ENCODE results near the gene COL9A1.
"Not testable (repeated sequence)": the region's sequence is repeated elsewhere in the genome, so short reads cannot be mapped to it uniquely, and the experiment has no call there.

Gene COL9A1

DNA sequence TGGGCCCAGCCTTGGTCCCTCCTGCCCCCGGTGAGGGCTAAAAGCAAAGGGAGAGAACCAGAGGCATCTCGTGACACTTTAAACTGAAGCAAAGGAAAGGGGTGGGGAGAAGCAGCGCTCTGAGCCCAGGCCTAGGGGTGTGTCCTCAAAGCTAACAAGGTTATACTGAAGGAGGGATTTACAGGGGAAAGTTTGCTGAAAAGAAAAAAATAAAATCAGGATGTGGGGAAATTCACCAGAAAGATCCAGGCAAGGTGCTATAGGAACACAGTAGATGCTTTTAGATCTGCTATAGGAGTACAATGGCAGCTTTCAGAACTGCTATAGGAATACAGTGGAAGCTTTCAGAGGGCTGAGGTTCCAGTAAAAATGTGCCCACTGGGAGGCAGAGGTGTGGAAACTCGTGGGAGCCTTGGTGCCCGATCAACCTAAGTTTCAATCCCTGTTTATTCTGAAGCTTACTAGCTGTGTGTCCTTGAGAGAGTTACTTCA, at the start of gene COL9A1:
Gene COL9A1, minus strand, starts transcription at position 51 of the 492 bp plus-strand sequence. CDS start 160 bp downstream, outside the sequence.
- ATAC-seq, result no peak
- no peak for TF ChIP-seq RARB (CRISPR knock-in tag; IDR thresholded peaks at IDR 0.05)
- TF ChIP-seq BACH2 (CRISPR knock-in tag; IDR thresholded peaks at IDR 0.05; ENCODE audit: borderline replicate concordance), result no peak
- no peak for TF ChIP-seq CSRNP3 (CRISPR knock-in tag; IDR thresholded peaks at IDR 0.05)
- no peak for TF ChIP-seq TOX (CRISPR knock-in tag; IDR thresholded peaks at IDR 0.05; ENCODE audit: borderline replicate concordance)
- TF ChIP-seq ZFP30 (CRISPR knock-in tag; IDR thresholded peaks at IDR 0.05), result no peak
- TF ChIP-seq ISL1 (CRISPR knock-in tag; IDR thresholded peaks at IDR 0.05), result no peak
- TF ChIP-seq ARNTL (CRISPR knock-in tag; IDR thresholded peaks at IDR 0.05; ENCODE audit: borderline replicate concordance, low read depth), result no peak
- no peak for TF ChIP-seq TCF4 (CRISPR knock-in tag; IDR thresholded peaks at IDR 0.05; ENCODE audit: borderline replicate concordance)

DNA sequence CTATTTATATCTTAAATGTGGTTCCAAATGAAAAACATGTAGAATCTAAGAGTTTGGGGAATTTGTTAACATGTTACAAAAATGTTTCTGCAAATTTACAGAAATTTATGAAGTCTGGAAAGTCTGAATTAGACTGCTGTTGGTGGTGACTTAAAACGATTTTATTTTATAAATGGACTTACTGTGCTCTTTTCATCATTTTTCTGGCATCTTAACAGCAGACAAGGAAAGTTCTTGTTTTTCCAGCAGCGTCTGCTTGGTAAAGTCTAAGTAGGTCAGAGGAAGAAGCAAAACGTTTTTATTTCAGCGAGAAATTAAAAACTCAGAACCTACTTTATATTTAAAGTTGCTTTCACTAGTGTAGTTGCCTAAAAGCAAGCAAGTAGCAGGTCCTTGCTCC, 48.6 kb upstream of the COL9A1 start:
- TF ChIP-seq TCF4 (CRISPR knock-in tag; IDR thresholded peaks at IDR 0.05; ENCODE audit: borderline replicate concordance), result no peak
- TF ChIP-seq PPARA (CRISPR knock-in tag; IDR thresholded peaks at IDR 0.05; ENCODE audit: borderline replicate concordance), result no peak
- no peak for TF ChIP-seq TOX (CRISPR knock-in tag; IDR thresholded peaks at IDR 0.05; ENCODE audit: borderline replicate concordance)
- no peak for ATAC-seq

DNA sequence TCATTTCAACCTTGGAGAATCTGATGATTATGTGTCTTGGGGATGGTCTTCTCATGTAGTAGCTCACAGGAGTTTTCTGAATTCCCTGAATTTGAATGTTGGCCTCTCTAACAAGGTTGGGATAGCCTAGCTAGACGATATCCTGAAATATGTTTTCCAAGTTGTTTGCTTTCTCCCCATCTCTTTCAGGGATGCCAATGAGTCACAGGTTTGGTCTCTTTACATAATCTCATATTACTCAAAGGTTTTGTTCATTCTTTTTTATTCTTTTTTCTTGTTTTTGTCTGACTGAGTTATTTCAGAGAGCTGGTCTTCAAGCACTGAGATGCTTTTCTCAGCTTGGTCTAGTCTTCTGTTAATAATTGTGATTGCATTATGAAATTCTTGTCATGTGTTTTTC, 42.7 kb upstream of the COL9A1 start:
- no peak for ATAC-seq
- TF ChIP-seq ZC3H10 (CRISPR knock-in tag; IDR thresholded peaks at IDR 0.05), result no peak
- TF ChIP-seq TCF4 (CRISPR knock-in tag; IDR thresholded peaks at IDR 0.05; ENCODE audit: borderline replicate concordance), result no peak
- no peak for TF ChIP-seq ESRRG (CRISPR knock-in tag; IDR thresholded peaks at IDR 0.05)
- TF ChIP-seq CSDC2 (CRISPR knock-in tag; IDR thresholded peaks at IDR 0.05), result no peak

DNA sequence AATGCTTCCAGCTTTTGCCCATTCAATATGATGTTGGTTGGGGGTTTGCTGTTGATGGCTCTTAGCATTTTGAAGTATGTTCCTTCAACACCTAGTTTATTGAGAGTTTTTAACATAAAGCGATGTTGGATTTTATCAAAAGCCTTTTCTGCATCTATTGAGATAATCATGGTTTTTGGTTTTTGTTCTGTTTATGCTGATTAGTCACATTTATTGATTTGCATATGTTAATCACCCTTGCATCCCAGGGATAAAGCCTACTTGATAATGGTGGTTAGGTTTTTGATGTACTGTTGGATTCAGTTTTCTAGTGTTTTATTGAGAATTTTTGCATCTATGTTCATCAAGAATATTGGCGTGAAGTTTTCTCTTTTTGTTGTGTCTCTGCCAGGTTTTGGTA, 40.4 kb upstream of the COL9A1 start:
- no peak for TF ChIP-seq ZC3H10 (CRISPR knock-in tag; IDR thresholded peaks at IDR 0.05)
- TF ChIP-seq ZNF565 (CRISPR knock-in tag; conservative IDR thresholded peaks at IDR 0.05; ENCODE audit: low read depth), result no peak
- TF ChIP-seq BACH2 (CRISPR knock-in tag; IDR thresholded peaks at IDR 0.05; ENCODE audit: borderline replicate concordance), result no peak
- TF ChIP-seq ESRRG (CRISPR knock-in tag; IDR thresholded peaks at IDR 0.05), result no peak
- TF ChIP-seq PPARA (CRISPR knock-in tag; IDR thresholded peaks at IDR 0.05; ENCODE audit: borderline replicate concordance), result no peak
- TF ChIP-seq TCF4 (CRISPR knock-in tag; IDR thresholded peaks at IDR 0.05; ENCODE audit: borderline replicate concordance), result no peak
- TF ChIP-seq ZNF70 (CRISPR knock-in tag; IDR thresholded peaks at IDR 0.05), result no peak
- TF ChIP-seq RARB (CRISPR knock-in tag; IDR thresholded peaks at IDR 0.05), result no peak
- TF ChIP-seq ZNF8 (CRISPR knock-in tag; IDR thresholded peaks at IDR 0.05), result no peak
- no peak for ATAC-seq

DNA sequence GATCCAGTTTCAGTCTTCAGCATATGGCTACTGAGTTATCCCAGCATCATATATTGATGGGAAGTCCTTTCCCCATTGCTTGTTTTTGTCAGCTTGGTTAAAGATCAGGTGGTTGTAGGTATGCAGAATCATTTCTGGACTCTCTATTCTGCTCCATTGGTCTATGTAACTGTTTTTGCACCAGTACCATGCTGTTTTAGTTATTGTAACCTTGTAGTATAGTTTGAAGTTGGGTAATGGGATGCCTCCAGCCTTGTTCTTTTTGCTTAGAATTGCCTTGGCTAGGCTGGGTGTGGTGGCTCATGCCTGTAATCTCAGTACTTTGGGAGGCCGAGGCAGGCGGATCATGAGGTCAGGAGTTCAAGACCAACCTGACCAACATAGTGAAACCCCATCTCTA, 36.9 kb upstream of the COL9A1 start:
- not testable (repeated sequence) for ATAC-seq

GRCh38 chr6:70338775-70339174, 35.9 kb upstream of the COL9A1 start:
- TF ChIP-seq ZC3H10 (CRISPR knock-in tag; IDR thresholded peaks at IDR 0.05), result no peak
- no peak for TF ChIP-seq TOX (CRISPR knock-in tag; IDR thresholded peaks at IDR 0.05; ENCODE audit: borderline replicate concordance)
- TF ChIP-seq CSRNP3 (CRISPR knock-in tag; IDR thresholded peaks at IDR 0.05), result no peak
- no peak for ATAC-seq

GRCh38 chr6:70337743-70338105, 34.8 kb upstream of the COL9A1 start:
- TF ChIP-seq CSRNP3 (CRISPR knock-in tag; IDR thresholded peaks at IDR 0.05), result no peak
- TF ChIP-seq PPARA (CRISPR knock-in tag; IDR thresholded peaks at IDR 0.05; ENCODE audit: borderline replicate concordance), result no peak
- TF ChIP-seq ZFP3 (CRISPR knock-in tag; IDR thresholded peaks at IDR 0.05), result no peak
- TF ChIP-seq CSDC2 (CRISPR knock-in tag; IDR thresholded peaks at IDR 0.05), result no peak
- no peak for TF ChIP-seq ZNF8 (CRISPR knock-in tag; IDR thresholded peaks at IDR 0.05)
- TF ChIP-seq ZC3H10 (CRISPR knock-in tag; IDR thresholded peaks at IDR 0.05), result no peak
- TF ChIP-seq ESRRG (CRISPR knock-in tag; IDR thresholded peaks at IDR 0.05), result no peak
- TF ChIP-seq ZNF565 (CRISPR knock-in tag; conservative IDR thresholded peaks at IDR 0.05; ENCODE audit: low read depth), result no peak
- TF ChIP-seq SNAI2 (CRISPR knock-in tag; IDR thresholded peaks at IDR 0.05), result no peak
- no peak for TF ChIP-seq GLIS3 (CRISPR knock-in tag; IDR thresholded peaks at IDR 0.05)
- no peak for TF ChIP-seq RARB (CRISPR knock-in tag; IDR thresholded peaks at IDR 0.05)
- no peak for TF ChIP-seq TSHZ2 (CRISPR knock-in tag; IDR thresholded peaks at IDR 0.05)
- ATAC-seq, result no peak
